HG03565 (cell line): ENCODE results near the gene EMP3.

Experiments used
- ATAC-seq: cut with Tn5 transposase; IDR thresholded peaks from one replicate; pipeline ENCODE4 v1.9.1; 2021; ENCODE audit warnings: mild to moderate bottlenecking, moderate library complexity; ENCODE audit not compliant: unreplicated experiment

Gene EMP3

GRCh38 chr19:48372904-48373303 is 47.6 kb downstream of the EMP3 start:
- ATAC-seq = no peak

- ATAC-seq = no peak
Measured at GRCh38 chr19:48373567-48373966, 48.2 kb downstream of the EMP3 start.

- no peak for ATAC-seq
Measured at GRCh38 chr19:48378194-48378570, 52.8 kb downstream of the EMP3 start.

GRCh38 chr19:48379058-48379457 is 53.7 kb downstream of the EMP3 start:
- no peak for ATAC-seq
